Measurements from ENCODE around the gene SPAG17.
A peak's percentile ranks its signal among the peaks of the same experiment; 100 is the strongest.

Gene SPAG17

GRCh38 chr1:118144684-118145083 lies 40.3 kb downstream of the SPAG17 start:
- Histone ChIP-seq H3K36me3 (ENCODE audit: low read depth) (no peaks in the 10 kb centered on the region), H3K9me3 (ENCODE audit: severe bottlenecking) (no peaks in the 10 kb centered on the region), H3K27me3 (ENCODE audit: insufficient read depth, poor library complexity, severe bottlenecking) (no peaks in the 10 kb centered on the region), H3K4me3 (ENCODE audit: severe bottlenecking) (no peak overlapping the region), H3K27ac (ENCODE audit: poor library complexity, severe bottlenecking) (peak overlapping the region; percentile 61), H3K4me1 (ENCODE audit: insufficient read depth, poor library complexity, severe bottlenecking) (peaks cover 38% of the 10 kb centered on the region)
- no peak for DNase-seq (ENCODE audit: low spot score)
- ATAC-seq (ENCODE audit: low read depth), result no peak
- no peak for TF ChIP-seq CTCF (IDR thresholded peaks at IDR 0.05; ENCODE audit: poor library complexity, severe bottlenecking)

- Histone ChIP-seq H3K27me3 (ENCODE audit: insufficient read depth, poor library complexity, severe bottlenecking) (no peaks in the 10 kb centered on the region), H3K27ac (ENCODE audit: poor library complexity, severe bottlenecking) (no peak overlapping the region), H3K4me3 (ENCODE audit: severe bottlenecking) (no peak overlapping the region), H3K9me3 (ENCODE audit: severe bottlenecking) (no peaks in the 10 kb centered on the region), H3K4me1 (ENCODE audit: insufficient read depth, poor library complexity, severe bottlenecking) (peaks cover 38% of the 10 kb centered on the region), H3K36me3 (ENCODE audit: low read depth) (no peaks in the 10 kb centered on the region)
- DNase-seq (ENCODE audit: low spot score), result no peak
- no peak for TF ChIP-seq CTCF (IDR thresholded peaks at IDR 0.05; ENCODE audit: poor library complexity, severe bottlenecking)
- no peak for ATAC-seq (ENCODE audit: low read depth)
Observed at GRCh38 chr1:118143831-118144230, 41.2 kb downstream of the SPAG17 start.

- TF ChIP-seq CTCF (IDR thresholded peaks at IDR 0.05; ENCODE audit: poor library complexity, severe bottlenecking), result no peak
Observed at GRCh38 chr1:118143121-118143520, 41.9 kb downstream of the SPAG17 start.

GRCh38 chr1:118142546-118142945 lies 42.5 kb downstream of the SPAG17 start:
- no peak for TF ChIP-seq CTCF (IDR thresholded peaks at IDR 0.05; ENCODE audit: poor library complexity, severe bottlenecking)
- ATAC-seq (ENCODE audit: low read depth) (no peak), DNase-seq (ENCODE audit: low spot score) (no peak)
- Histone ChIP-seq H3K36me3 (ENCODE audit: low read depth) (no peaks in the 10 kb centered on the region), H3K27ac (ENCODE audit: poor library complexity, severe bottlenecking) (no peak overlapping the region), H3K27me3 (ENCODE audit: insufficient read depth, poor library complexity, severe bottlenecking) (no peaks in the 10 kb centered on the region), H3K9me3 (ENCODE audit: severe bottlenecking) (no peaks in the 10 kb centered on the region), H3K4me1 (ENCODE audit: insufficient read depth, poor library complexity, severe bottlenecking) (peaks cover 33% of the 10 kb centered on the region), H3K4me3 (ENCODE audit: severe bottlenecking) (no peak overlapping the region)

More at GRCh38 chr1:118143121-118143520, 41.9 kb downstream of the SPAG17 start:
- Histone ChIP-seq H3K4me1 (ENCODE audit: insufficient read depth, poor library complexity, severe bottlenecking) (peaks cover 37% of the 10 kb centered on the region), H3K27me3 (ENCODE audit: insufficient read depth, poor library complexity, severe bottlenecking) (no peaks in the 10 kb centered on the region), H3K9me3 (ENCODE audit: severe bottlenecking) (no peaks in the 10 kb centered on the region), H3K4me3 (ENCODE audit: severe bottlenecking) (no peak overlapping the region), H3K36me3 (ENCODE audit: low read depth) (no peaks in the 10 kb centered on the region), H3K27ac (ENCODE audit: poor library complexity, severe bottlenecking) (no peak overlapping the region)
- ATAC-seq (ENCODE audit: low read depth), result peak; percentile 49; the same call in 2 of the 3 replicates
- no peak for DNase-seq (ENCODE audit: low spot score)

- H3K27ac ChIP-seq (ENCODE audit: poor library complexity, severe bottlenecking), result no peak overlapping the region
- no peak overlapping the region for H3K4me3 ChIP-seq (ENCODE audit: severe bottlenecking)
- peaks cover 17% of the 10 kb centered on the region for H3K4me1 ChIP-seq (ENCODE audit: insufficient read depth, poor library complexity, severe bottlenecking)
- DNase-seq (ENCODE audit: low spot score), result no peak
- no peak for TF ChIP-seq CTCF (IDR thresholded peaks at IDR 0.05; ENCODE audit: poor library complexity, severe bottlenecking)
- H3K27me3 ChIP-seq (ENCODE audit: insufficient read depth, poor library complexity, severe bottlenecking), result no peaks in the 10 kb centered on the region
- no peaks in the 10 kb centered on the region for H3K9me3 ChIP-seq (ENCODE audit: severe bottlenecking)
- no peak for ATAC-seq (ENCODE audit: low read depth)
- H3K36me3 ChIP-seq (ENCODE audit: low read depth), result no peaks in the 10 kb centered on the region
Observed at GRCh38 chr1:118137900-118138299, 47.1 kb downstream of the SPAG17 start.
